SW480 (cell line): ENCODE measurements around the gene AMZ2.
"Not testable (repeated sequence)": the region's sequence is repeated elsewhere in the genome, so short reads cannot be mapped to it uniquely, and the experiment has no call there.

Experiments used
- DNase-seq: peaks from one replicate; pipeline ENCODE4 v3.0.0-alpha.2; 2016; ENCODE audit warnings: low spot score

AMZ2 gene

GRCh38 chr17:68220186-68220585, 27.7 kb upstream of the AMZ2 start:
- not testable (repeated sequence) for DNase-seq

DNA sequence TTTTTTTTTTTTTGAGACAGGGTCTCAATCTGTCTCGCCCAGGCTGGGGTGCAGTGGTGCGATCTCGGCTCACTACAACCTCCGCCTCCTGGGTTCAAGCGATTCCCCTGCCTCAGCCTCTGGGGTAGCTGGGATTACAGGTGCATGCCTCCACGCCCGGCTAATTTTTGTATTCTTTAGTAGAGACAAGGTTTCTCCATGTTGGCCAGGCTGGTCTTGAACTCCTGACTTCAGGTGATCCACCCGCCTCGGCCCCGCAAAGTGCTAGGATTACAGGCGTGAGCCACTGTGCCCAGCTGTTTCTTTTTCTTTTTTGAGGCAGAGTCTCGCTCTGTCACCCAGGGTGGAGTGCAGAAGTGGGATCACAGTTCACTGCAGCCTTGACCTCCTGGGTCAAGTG, 27.1 kb upstream of the AMZ2 start:
- not testable (repeated sequence) for DNase-seq

GRCh38 chr17:68221786-68222185, 26.1 kb upstream of the AMZ2 start:
- DNase-seq, result no peak

- DNase-seq, result no peak
These were observed 25.2 kb upstream of the AMZ2 start for GRCh38 chr17:68222606-68223005.

GRCh38 chr17:68225055-68225454, 22.8 kb upstream of the AMZ2 start:
- DNase-seq, result not testable (repeated sequence)

DNA sequence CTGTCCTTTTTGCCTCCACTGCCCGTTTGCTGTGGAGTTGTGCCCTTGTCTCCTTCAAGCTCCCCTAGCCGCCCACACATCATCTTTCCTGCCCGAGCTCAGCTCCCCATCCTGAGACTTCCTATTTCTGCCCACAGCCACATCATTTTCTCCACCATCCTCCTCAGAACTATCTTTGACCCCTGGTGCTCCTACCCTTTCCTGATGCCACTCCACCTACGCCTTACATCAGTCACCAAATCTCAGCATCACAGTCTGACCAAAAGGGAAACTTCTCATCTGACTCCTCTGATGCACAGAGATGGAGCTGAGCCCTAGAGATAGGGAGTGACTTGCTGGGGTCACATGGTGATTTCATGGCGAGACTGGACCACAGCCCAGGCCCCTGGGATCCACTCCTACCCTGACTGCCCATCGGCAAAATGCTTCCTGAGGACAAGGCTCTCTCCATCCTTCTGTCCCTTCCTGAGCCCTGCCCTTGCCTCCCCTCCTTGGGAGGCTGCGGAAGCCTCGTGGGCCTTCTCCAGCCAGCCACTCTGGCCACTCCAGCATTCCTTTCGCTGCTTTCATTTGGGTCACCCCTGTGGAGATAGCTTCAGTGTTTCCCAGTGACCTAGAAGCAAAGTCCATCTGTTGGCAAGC, 19.7 kb upstream of the AMZ2 start:
- DNase-seq, result not testable (repeated sequence)

GRCh38 chr17:68228817-68229570, 18.8 kb upstream of the AMZ2 start:
- no peak for DNase-seq

- DNase-seq, result no peak
These were observed 18.2 kb upstream of the AMZ2 start for GRCh38 chr17:68229619-68230018.

- DNase-seq, result not testable (repeated sequence)
These were observed 16.7 kb upstream of the AMZ2 start for GRCh38 chr17:68231131-68231530.

- no peak for DNase-seq
These were observed 16.3 kb upstream of the AMZ2 start for GRCh38 chr17:68231541-68231940.

GRCh38 chr17:68232741-68233140, 15.1 kb upstream of the AMZ2 start:
- DNase-seq, result not testable (repeated sequence)

GRCh38 chr17:68234726-68235335, 13.0 kb upstream of the AMZ2 start:
- DNase-seq, result not testable (repeated sequence)

GRCh38 chr17:68235336-68235791, 12.5 kb upstream of the AMZ2 start:
- DNase-seq, result not testable (repeated sequence)

DNA sequence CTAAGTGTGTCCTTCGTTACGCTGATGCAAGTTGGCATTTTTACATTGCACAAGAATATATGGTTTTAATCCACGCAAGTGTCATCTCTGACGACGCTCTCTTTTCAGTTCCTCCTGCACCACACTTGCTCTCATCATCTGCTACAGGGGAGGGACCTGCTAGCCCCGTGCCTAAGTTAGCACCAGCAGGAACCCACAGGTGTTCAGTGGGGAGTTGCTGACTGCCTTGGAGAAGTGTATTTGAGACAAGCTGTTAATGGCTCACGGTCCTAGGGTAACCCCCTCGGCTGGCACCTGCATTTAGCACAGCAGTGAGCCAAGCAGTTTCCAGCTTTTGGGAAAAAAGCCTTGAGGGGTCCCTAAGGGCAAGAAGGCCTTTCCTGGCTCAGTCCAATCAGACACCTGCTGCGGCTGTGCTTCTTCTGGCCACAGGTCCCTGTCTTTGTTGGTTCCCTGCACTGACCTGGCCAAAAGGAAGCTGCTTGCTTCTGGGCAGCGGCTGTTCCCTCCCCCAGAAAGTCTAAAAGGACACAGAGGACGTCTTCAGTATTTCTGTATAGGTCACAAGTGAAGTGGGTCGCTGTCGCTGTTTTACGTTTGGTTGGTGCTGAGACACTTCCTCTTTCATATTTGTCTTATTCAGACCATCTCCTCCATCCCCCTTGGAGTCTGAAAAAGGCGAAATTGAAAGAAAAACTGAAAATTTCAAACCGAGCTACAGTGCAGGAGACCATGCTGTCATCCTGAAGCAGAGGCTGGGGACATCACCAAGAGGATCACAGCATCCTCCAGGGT, 10.3 kb upstream of the AMZ2 start:
- DNase-seq, result not testable (repeated sequence)

- no peak for DNase-seq
These were observed 9.5 kb upstream of the AMZ2 start for GRCh38 chr17:68238164-68238870.

GRCh38 chr17:68238871-68239253, 9.0 kb upstream of the AMZ2 start:
- DNase-seq, result no peak

DNA sequence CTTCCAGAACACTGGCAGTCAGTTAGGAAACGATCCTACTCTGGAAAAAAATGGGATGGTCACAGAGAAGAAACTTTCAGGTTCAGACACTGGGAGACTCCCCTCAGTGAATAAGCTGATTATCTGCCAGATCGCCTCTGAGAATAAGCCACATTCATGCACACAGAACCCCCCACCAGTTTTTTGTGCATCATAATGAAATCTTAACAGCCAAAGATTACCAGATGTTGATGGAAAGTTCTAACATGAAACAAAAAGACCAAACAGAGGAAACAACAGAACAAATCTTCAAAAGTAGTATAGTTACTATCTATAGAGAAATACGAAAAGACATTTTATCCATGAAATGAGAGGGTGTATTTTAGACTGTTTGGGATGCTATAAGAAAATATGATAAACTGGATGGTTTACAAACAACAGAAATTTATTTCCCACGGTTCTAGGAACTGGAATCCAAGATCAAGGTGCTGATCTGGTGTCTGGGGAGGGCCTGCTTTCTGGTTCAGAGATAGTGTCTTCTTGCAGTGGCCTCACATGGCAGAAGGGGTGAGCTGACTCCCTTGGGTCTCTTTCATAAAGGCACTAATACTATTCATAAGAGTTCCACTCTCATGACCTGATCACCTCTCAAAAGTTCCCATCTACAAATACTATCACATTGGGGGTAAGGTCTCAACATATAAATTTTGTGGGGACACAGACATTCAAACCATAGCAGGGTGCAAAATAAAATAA, 8.0 kb upstream of the AMZ2 start:
- DNase-seq, result no peak

- DNase-seq, result no peak
These were observed 1.4 kb upstream of the AMZ2 start for GRCh38 chr17:68246271-68247028.

- DNase-seq, result peak; percentile 25
These were observed 469 bp downstream of the AMZ2 start for GRCh38 chr17:68248199-68248825.

DNA sequence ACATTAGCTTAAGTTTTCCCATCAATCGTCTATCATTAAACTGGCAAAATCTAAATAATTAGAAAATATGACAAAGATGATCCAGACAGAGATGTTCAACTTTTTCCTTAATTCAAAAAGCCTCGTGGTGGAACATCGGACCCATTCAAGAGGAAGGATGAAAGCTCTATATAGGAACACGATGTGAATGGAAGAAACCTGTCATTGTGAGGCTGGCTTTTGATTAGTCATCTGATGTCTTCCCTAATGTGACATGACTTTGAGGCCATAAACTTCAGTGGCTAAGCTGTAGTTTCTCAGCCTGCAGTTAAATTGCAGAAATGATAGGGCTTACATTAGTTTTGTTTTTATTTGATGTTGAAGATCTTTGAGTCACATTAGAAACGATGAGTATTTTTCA, 1.0 kb downstream of the AMZ2 start:
- DNase-seq, result no peak
